ENCODE data around the gene SLC27A5.

- TF ChIP-seq, protein P1, sequence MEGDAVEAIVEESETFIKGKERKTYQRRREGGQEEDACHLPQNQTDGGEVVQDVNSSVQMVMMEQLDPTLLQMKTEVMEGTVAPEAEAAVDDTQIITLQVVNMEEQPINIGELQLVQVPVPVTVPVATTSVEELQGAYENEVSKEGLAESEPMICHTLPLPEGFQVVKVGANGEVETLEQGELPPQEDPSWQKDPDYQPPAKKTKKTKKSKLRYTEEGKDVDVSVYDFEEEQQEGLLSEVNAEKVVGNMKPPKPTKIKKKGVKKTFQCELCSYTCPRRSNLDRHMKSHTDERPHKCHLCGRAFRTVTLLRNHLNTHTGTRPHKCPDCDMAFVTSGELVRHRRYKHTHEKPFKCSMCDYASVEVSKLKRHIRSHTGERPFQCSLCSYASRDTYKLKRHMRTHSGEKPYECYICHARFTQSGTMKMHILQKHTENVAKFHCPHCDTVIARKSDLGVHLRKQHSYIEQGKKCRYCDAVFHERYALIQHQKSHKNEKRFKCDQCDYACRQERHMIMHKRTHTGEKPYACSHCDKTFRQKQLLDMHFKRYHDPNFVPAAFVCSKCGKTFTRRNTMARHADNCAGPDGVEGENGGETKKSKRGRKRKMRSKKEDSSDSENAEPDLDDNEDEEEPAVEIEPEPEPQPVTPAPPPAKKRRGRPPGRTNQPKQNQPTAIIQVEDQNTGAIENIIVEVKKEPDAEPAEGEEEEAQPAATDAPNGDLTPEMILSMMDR (IDR thresholded peaks at IDR 0.05): no peak
- TF ChIP-seq POLR2A (IDR thresholded peaks at IDR 0.05): no peak
These were observed 36.6 kb downstream of the SLC27A5 start for GRCh38 chr19:58474997-58475713.

Measured in body of pancreas (tissue), 4 donors.